HG03571 (cell line): ENCODE measurements around the gene BAHCC1.

Source experiments
- ATAC-seq: cut with Tn5 transposase; IDR thresholded peaks from one replicate; pipeline ENCODE4 v1.9.1; 2021; ENCODE audit not compliant: unreplicated experiment

The BAHCC1 gene

GRCh38 chr17:81366648-81367047, 28.6 kb upstream of the BAHCC1 start:
- ATAC-seq = no peak

GRCh38 chr17:81367171-81367570, 28.1 kb upstream of the BAHCC1 start:
- no peak for ATAC-seq

- ATAC-seq = no peak
These were observed 26.9 kb upstream of the BAHCC1 start for GRCh38 chr17:81368161-81369022.

GRCh38 chr17:81370294-81370693, 25.0 kb upstream of the BAHCC1 start:
- no peak for ATAC-seq

DNA sequence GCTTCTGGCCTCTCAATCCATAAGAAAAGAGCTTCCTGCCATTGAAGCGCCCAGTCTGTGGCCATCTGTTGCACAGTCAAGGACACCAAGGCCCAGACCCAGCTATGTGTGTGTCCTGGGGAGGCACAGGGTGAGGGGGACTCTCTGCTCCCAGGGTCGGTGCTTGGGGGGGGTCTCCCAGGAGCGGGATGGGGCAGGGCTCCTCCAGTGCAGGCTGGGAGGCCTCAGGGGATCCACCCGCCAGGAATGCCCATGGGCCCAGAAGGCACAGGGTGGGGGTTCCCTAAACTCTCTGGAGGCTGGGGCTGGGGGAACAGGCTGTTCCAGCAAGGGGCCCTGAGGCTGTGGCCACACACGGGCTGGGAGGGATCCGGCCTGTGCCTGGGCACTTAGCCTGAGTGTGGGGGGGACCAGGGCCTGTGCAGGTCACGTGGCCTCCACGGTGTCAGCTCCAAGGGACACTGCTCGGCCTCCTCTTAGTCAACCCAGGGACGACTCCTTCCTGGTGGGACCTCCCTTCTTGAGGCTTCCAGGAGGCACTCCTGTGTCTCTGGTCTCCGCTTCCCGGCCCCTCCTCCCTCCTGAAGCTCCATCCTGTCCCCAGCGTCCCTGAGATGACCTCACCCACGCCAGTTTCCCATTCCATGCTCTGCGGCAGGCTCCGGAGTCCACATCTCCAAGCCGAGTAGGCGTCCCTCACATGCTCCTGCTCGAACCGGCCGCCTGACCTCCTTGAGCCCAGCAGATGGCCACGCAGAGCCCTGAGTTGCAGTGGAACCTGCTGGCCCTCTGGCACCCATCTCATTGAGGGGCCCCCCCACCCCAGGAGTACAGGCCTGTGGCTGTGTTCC, 23.1 kb upstream of the BAHCC1 start:
- ATAC-seq = no peak

DNA sequence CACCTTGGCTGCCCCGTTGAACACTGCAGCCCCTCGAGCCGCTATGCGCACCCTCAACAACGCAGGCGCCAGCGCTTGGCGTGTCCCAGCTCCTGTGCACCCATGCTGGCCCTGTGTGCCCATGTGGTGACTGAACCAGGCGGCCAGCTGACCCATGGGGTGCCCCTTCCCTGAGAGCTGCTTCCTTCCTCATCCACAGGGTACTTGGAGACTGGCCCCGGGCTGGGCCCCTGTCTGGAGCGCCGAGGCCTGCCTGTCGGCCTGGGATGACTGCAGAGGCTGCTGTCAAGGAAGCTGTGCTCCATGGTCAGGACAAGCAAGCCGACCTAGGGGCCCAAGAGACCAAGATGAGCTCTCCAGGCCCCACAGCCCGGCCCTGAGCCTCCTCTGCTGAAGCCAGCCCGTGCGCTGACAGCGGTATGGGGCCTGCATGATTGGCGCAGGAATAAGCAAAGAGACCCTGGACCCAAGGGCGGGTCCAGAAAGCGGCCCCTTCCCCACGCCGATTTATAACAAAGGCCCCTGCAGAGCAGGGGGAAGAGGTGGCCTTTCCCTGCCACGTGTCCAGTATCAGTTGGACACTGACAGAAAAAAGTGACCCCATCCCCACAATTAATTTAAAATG, 21.6 kb upstream of the BAHCC1 start:
- ATAC-seq = no peak

DNA sequence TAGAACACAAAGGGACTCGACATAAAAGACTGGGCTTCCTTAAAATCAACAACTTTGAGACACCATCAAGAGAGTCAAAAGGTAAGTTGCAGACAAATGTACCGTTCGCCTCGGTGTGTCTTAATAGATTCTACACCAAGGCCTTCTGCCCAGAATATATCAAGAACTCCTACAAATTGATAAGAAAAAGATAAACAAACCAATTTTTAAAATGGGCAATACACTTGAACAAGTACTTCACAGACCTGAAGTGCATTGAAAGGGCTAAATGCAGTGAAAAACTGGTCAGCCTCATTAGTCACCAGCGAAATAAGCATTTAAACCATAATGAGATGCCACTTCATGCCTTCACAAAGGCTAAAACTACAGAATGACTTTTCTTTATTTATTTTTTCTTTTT, 20.4 kb upstream of the BAHCC1 start:
- no peak for ATAC-seq

GRCh38 chr17:81376946-81377714, 18.1 kb upstream of the BAHCC1 start:
- ATAC-seq = no peak

GRCh38 chr17:81378941-81379511, 16.2 kb upstream of the BAHCC1 start:
- no peak for ATAC-seq

DNA sequence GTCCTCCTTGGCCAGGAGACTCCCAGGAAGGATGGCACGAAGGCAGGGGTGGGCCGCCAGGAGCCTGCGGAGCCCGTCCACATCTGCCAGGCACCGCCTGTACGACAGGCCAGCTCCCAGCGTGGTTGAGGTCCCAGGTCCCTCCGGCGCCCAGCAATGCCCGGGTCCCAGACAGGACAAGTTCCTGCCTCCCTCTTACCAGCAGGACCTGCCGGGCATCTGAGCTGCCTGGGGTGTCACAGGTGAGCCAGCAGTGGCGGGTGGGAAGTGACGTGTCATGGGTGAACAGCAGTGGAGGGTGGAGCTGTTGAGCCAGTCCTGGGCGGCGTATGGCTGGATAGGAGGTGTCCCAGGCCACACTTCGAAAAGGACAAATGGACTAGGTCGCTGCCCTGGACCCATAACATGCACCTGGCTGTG, 15.7 kb upstream of the BAHCC1 start:
- ATAC-seq = no peak

- no peak for ATAC-seq
These were observed 15.1 kb upstream of the BAHCC1 start for GRCh38 chr17:81380131-81380530.

- ATAC-seq = no peak
These were observed 14.4 kb upstream of the BAHCC1 start for GRCh38 chr17:81380666-81381518.

DNA sequence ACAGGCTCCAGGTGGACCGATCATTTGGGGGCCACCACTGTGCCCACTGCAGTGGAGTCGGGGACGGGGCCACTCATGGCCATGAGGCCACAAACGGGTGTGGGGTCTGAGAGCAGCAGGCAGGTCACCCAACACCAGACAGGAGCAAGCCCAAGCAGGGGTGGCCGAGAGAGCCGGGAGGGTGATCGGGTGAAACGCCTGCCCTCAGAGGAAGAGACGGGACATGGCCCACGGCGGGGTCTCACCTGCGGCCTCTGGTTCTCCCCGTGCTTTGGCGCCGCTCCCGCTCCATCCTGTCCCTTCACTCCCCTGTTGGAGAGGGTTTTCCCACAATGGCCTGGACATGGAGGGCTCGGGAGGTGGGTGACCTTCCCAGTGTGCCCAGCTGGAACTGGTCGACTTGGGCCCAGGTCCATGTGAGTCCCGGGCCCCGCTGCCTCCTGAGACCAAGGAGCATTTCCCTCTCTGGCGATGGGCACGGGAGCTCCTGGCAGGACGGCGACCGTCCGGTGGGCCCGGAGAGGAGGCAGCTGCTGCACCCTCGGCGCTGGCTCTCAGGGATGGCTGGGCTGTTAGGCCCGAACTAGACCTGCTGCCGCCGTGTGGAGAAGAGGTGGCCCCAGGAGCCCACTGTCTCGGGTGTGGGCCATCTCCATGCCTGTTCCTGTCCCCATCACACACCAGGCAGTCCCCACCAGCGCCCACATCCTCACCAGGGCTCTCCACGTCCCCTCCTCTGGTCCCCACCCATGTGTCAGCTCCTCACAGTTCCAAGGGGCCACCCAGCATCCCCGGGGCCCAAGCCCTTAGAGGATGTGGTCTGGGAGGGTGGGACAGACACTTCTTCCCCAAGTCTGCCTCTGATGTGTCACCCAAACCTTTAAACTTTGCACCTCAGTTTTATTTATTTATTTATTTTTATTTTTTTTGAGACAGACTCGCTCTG, 13.4 kb upstream of the BAHCC1 start:
- no peak for ATAC-seq

GRCh38 chr17:81382851-81383250, 12.4 kb upstream of the BAHCC1 start:
- no peak for ATAC-seq

DNA sequence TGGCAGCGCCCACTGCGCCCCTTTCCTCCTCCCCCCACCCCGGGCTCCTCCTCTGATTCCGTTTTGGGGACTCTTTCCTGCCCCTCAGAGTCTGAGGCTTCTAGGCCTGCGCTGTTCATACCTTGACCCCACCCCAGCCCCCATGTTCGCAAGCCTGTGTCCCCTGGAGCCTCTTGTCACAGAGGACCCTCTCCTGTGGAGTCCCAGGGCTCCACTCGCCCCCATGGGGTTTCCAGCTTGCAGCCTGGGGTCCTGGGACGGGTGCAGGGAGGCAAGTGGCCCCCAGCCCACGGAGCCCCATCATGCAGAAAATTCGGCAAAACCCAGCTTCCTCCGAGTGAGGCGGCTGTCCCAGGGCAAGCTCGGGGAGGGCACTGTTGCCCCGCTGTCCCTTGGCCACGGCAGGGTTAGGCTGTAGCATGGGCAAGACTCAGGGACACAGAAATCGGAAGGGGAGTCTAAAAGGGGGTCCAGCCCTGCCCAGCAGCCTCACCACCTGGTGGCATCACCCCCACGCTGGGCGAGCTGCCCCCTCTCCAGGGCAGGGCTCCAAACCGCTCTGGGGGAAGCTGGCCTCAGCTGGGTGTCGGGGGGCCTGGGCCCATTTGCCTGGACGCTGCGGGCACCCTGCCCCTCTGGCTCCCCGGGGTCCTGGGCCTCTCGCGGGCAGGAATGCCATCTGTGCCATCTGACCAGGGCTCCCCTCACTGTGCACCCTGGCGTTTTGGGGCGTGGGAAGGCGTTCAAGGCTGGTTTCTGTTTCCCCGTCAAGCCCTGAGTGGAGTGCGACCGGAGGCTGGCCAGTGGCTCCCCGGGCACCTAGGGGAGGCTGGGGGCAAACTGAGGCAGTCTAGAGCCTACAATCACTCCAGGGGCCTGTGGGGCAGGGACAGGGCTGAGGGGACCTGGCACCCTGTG, 11.5 kb upstream of the BAHCC1 start:
- ATAC-seq = no peak

GRCh38 chr17:81384929-81385319, 10.3 kb upstream of the BAHCC1 start:
- no peak for ATAC-seq

DNA sequence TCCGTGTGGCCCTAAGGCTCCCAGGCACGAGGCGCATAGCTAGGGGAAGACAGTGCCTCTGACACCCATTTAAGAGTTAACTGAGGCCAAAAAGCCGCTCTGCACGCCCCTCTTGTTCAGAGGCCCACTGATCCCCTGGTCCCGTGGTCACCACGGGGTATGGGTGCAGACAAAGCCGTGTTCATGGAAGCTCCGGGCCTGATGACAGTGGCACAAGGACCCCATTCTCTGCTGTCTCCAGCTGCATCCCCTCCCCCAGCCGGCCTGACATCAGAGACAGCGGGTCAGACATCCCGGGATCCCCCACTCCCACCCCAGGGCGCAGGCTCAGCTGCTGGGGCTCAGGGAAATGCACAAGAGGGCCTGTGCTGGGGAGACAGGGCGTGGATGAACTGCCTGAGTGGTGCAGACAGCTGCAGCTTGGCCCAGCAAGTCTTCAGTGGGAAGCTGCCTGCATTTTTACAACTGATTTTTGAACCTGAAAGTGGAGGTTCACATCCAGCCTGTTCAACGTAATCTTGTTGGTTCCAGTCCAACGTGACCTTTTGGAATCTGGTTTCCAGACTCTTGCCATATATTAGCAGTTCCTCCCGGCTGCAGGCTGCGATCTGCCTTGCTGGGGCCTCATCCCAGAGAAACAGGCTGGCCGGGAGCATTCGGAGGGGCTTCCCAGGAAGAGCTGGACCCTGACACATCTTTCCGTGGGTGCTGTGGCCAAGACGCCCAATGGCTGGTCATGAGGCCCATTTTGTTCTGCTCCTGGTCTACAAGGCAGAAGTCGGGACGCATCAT, 9.7 kb upstream of the BAHCC1 start:
- no peak for ATAC-seq
